ENCODE measurements around the gene PLBD2. TPM values are rescaled to one million over a fixed set of nuclear protein-coding genes. Genes with fewer than 3 reads are reported as not detected.

The PLBD2 gene
- total RNA-seq, 1 donor from 2014 or later: 4.9 TPM

DNA sequence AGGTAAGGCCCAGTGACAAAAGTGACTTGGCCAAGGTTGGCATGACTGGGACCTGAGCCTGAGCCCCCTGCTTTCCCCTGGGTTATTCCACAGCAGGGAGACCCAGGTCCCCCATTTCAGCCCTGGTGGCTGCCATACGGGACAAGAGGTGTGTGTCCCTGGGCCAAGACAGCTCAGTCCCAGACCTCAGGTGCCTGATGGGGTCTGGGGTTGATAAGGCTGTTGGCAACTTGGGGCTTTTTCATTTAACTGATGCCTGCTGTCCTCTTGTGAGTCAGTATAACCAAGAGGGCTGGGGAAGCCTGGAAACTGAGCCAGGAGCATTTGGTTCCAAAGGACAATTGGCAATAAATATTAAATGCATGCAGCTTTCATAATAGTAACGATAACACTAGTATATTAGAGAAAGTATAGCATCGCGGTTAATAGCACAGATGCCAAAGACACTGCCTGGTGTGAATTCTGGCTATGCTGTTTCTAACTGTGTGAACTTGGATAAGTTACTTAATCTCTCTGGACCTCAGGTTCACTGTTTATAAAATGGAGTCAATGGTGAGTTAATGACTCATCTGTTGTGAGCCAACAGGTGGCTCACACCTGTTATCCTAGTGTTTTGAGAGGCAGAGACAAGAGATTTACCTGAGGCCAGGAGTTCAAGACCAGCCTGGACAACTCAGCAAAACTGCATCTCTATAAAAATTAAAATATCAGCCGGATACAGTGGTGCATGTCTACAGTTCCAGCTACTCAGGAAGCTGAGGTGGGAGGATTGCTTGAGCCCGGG is 64.7 kb downstream of the PLBD2 start:
- Mint-ChIP-seq H3K27ac (no peak overlapping the region), H3K9me3 (no peaks in the 10 kb centered on the region), H3K4me1 (peaks cover 27% of the 10 kb centered on the region), H3K4me3 (peak overlapping the region; percentile 92), H3K27me3 (ENCODE audit: insufficient read depth, low read depth) (peaks cover 7% of the 10 kb centered on the region), H3K36me3 (no peaks in the 10 kb centered on the region)
- Histone ChIP-seq H3K79me2 (ENCODE audit: low read depth) (no peaks in the 10 kb centered on the region), H3K27ac (no peak overlapping the region), H3K4me1 (peaks cover 12% of the 10 kb centered on the region), H3F3A (ENCODE audit: low read depth) (peaks cover 25% of the 10 kb centered on the region), H4K20me1 (ENCODE audit: low read depth) (no peaks in the 10 kb centered on the region), H3K4me2 (peak overlapping the region; percentile 42), H2AFZ (replicated peaks) (no peak overlapping the region), H3K36me3 (no peaks in the 10 kb centered on the region), H3K4me3 (no peak overlapping the region), H3K27me3 (no peaks in the 10 kb centered on the region), H3K9me3 (ENCODE audit: low read depth) (no peaks in the 10 kb centered on the region), H3K9ac (no peak overlapping the region)
- DNase-seq (ENCODE audit: low spot score): no peak
- no peak for TF ChIP-seq EZH2 (IDR thresholded peaks at IDR 0.05)
- TF ChIP-seq, protein P1, sequence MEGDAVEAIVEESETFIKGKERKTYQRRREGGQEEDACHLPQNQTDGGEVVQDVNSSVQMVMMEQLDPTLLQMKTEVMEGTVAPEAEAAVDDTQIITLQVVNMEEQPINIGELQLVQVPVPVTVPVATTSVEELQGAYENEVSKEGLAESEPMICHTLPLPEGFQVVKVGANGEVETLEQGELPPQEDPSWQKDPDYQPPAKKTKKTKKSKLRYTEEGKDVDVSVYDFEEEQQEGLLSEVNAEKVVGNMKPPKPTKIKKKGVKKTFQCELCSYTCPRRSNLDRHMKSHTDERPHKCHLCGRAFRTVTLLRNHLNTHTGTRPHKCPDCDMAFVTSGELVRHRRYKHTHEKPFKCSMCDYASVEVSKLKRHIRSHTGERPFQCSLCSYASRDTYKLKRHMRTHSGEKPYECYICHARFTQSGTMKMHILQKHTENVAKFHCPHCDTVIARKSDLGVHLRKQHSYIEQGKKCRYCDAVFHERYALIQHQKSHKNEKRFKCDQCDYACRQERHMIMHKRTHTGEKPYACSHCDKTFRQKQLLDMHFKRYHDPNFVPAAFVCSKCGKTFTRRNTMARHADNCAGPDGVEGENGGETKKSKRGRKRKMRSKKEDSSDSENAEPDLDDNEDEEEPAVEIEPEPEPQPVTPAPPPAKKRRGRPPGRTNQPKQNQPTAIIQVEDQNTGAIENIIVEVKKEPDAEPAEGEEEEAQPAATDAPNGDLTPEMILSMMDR (IDR thresholded peaks at IDR 0.05): no peak
- TF ChIP-seq EZH2phosphoT487 (IDR thresholded peaks at IDR 0.05): no peak

DNA sequence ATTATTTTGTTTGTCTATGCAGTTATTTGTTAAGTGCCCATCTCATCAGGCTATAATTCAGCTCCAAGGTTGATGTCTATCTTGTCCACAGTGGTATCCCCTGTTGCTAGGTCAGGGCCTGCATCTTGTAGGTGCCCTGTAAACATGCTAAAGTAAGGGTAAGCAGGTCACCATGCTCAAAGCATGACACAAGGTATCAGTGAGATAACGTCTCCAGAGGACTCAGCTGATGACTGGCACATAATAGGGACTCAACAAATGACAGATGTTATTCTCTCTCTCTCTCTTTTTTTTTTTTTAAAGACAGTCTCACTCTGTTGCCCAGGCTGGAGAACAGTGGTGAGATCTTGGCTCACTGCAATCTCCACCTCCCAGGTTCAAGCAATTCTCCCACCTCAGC is 66.1 kb downstream of the PLBD2 start:
- Histone ChIP-seq H3K9ac (no peak overlapping the region), H3K4me3 (no peak overlapping the region), H3K36me3 (no peaks in the 10 kb centered on the region), H3F3A (ENCODE audit: low read depth) (peaks cover 21% of the 10 kb centered on the region), H3K27ac (no peak overlapping the region), H4K20me1 (ENCODE audit: low read depth) (no peaks in the 10 kb centered on the region), H3K27me3 (no peaks in the 10 kb centered on the region), H3K79me2 (ENCODE audit: low read depth) (no peaks in the 10 kb centered on the region), H3K4me2 (no peak overlapping the region), H2AFZ (replicated peaks) (no peak overlapping the region), H3K9me3 (ENCODE audit: low read depth) (no peaks in the 10 kb centered on the region), H3K4me1 (peaks cover 12% of the 10 kb centered on the region)
- Mint-ChIP-seq H3K4me1 (peaks cover 19% of the 10 kb centered on the region), H3K4me3 (no peak overlapping the region), H3K27ac (no peak overlapping the region), H3K27me3 (ENCODE audit: insufficient read depth, low read depth) (peaks cover 3% of the 10 kb centered on the region), H3K9me3 (no peaks in the 10 kb centered on the region), H3K36me3 (no peaks in the 10 kb centered on the region)
- DNase-seq (ENCODE audit: low spot score): no peak
- TF ChIP-seq EZH2phosphoT487 (IDR thresholded peaks at IDR 0.05): no peak
- no peak for TF ChIP-seq EZH2 (IDR thresholded peaks at IDR 0.05)
- TF ChIP-seq, protein P1 (IDR thresholded peaks at IDR 0.05): no peak

DNA sequence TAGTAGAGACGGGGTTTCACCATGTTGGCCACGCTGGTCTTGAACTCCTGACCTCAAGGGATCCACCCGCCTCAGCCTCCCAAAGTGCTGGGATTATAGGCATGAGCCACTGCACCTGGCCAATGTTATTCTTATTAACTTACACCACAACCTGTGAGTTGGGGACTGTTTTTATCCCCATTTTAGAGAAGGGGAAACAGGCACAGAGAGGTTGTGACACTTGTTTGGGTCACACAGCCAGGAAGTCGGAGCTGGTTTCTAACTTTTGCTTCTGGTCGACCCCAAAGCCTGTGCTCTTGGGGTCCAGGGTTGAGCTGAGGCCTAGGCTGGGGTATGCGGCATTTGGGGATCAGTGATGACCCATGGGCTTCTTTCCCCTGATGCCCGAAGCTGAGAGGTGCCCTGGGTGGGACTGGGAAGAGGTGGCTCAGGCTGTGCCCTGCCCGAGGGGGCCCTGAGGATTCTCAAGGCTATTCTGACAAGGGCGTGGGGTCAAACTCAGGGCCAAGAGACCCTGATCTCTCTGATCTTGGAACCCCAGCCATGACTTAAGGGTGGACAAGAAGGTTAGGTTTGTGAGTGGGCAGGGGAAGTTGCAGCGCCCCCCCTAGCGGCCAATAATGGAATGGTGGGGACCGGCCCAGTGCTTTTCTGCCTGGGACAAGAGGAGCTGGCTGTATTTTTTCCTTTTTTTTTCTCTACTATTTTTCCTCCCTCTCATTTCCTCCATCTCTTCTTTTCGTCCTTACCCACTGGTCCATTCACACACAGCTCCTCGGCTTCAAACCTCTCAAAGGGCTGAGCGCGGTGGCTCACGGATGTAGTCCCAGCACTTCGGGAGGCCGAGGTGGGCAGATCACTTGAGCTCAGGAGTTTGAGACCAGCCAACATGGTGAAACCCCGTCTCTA is 66.8 kb downstream of the PLBD2 start:
- Histone ChIP-seq H3K36me3 (no peaks in the 10 kb centered on the region), H2AFZ (replicated peaks) (peak overlapping the region; percentile 91), H3F3A (ENCODE audit: low read depth) (peaks cover 21% of the 10 kb centered on the region), H4K20me1 (ENCODE audit: low read depth) (no peaks in the 10 kb centered on the region), H3K4me3 (peak overlapping the region; percentile 32), H3K9ac (no peak overlapping the region), H3K4me1 (peaks cover 12% of the 10 kb centered on the region), H3K9me3 (ENCODE audit: low read depth) (no peaks in the 10 kb centered on the region), H3K4me2 (peak overlapping the region; percentile 70), H3K27me3 (no peaks in the 10 kb centered on the region), H3K27ac (no peak overlapping the region), H3K79me2 (ENCODE audit: low read depth) (no peaks in the 10 kb centered on the region)
- DNase-seq (ENCODE audit: low spot score): peak; percentile 52
- H3K27me3 Mint-ChIP-seq (ENCODE audit: insufficient read depth, low read depth): peaks cover 3% of the 10 kb centered on the region
- H3K4me3 Mint-ChIP-seq: no peak overlapping the region
- H3K27ac Mint-ChIP-seq: no peak overlapping the region
- H3K4me1 Mint-ChIP-seq: peaks cover 19% of the 10 kb centered on the region
- H3K36me3 Mint-ChIP-seq: no peaks in the 10 kb centered on the region
- no peaks in the 10 kb centered on the region for H3K9me3 Mint-ChIP-seq
- TF ChIP-seq EZH2phosphoT487 (IDR thresholded peaks at IDR 0.05) (no peak), EZH2 (IDR thresholded peaks at IDR 0.05) (no peak)
- TF ChIP-seq, protein P1 (IDR thresholded peaks at IDR 0.05): peak; percentile 96

Data from neural progenitor cell (in vitro differentiated cells).